ENCODE results near the gene LDLRAD3.
"Not testable (repeated sequence)": the region's sequence is repeated elsewhere in the genome, so short reads cannot be mapped to it uniquely, and the experiment has no call there.

- TF ChIP-seq CTCF, EP300, POLR2A (IDR thresholded peaks at IDR 0.05): not testable (repeated sequence)
Measured at GRCh38 chr11:35908432-35908771, 35.5 kb upstream of the LDLRAD3 start.

Data from ovary (tissue), 3 donors.